IgD-negative memory B cell (primary cell): Measurements from ENCODE around the gene THEMIS. TPM values are rescaled to one million over a fixed set of nuclear protein-coding genes. Genes with fewer than 3 reads are reported as not detected.
"Not testable (repeated sequence)": the region's sequence is repeated elsewhere in the genome, so short reads cannot be mapped to it uniquely, and the experiment has no call there.

Source experiments
- H3K27ac Mint-ChIP-seq, 3 donors: one replicate each; pipeline ENCODE4 v1.8.0; 2020 to 2022; ENCODE audit warnings: mild to moderate bottlenecking in 3 of 3, mixed read lengths in 3 of 3, moderate library complexity in 1 of 3
- H3K27me3 Mint-ChIP-seq: one replicate; pipeline ENCODE4 v1.8.0; 2021; ENCODE audit warnings: mixed read lengths
- H3K36me3 Mint-ChIP-seq: one replicate; pipeline ENCODE4 v1.8.0; 2020; ENCODE audit warnings: mild to moderate bottlenecking, mixed read lengths
- H3K4me1 Mint-ChIP-seq, 3 donors: one replicate each; pipeline ENCODE4 v1.8.0; 2020 to 2022; ENCODE audit warnings: mixed read lengths in 3 of 3, mild to moderate bottlenecking in 1 of 3
- H3K4me3 Mint-ChIP-seq, 4 donors: one replicate each; pipeline ENCODE4 v1.8.0; 2020 to 2022; ENCODE audit warnings: mild to moderate bottlenecking in 4 of 4, mixed read lengths in 4 of 4, moderate library complexity in 3 of 4
- H3K9me3 Mint-ChIP-seq, 3 donors: one replicate each; pipeline ENCODE4 v1.8.0; 2020 to 2021; ENCODE audit warnings: mixed read lengths in 3 of 3, mild to moderate bottlenecking in 1 of 3
- polyA plus RNA-seq: library from polyadenylated mRNA; unstranded; fragments of 300-500 nt; fragmentation: Illumina TruSeq; gene quantifications from one replicate; pipeline ENCODE4 v1.2.3, GENCODE V29; 2021

THEMIS gene
- polyA plus RNA-seq, 1 donor from 2014 or later = 2.3 TPM

DNA sequence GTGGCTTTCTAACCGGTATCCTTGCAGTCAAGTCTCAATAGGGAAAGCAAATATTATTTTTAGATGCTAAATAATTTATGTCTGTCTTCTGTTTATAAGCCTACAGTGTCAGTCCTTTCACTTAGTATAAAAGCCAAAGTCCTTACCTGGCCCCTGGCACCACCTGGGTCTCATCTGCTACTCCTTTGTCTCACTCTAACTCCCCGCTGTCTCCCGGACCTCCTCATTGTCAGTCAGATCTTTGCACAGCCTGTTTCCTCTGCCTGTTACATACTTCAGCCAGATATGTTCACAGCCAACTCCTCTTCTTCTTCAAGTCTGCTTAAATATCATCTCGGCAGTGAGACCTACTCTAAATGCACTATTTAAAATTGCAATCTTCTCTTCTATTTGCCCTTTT is 84.2 kb downstream of the THEMIS start:
- Mint-ChIP-seq H3K4me1 (no peaks in the 10 kb centered on the region), H3K27ac (no peak overlapping the region), H3K9me3 (no peaks in the 10 kb centered on the region), H3K4me3 (no peak overlapping the region), H3K27me3 (no peaks in the 10 kb centered on the region), H3K36me3 (no peaks in the 10 kb centered on the region)

DNA sequence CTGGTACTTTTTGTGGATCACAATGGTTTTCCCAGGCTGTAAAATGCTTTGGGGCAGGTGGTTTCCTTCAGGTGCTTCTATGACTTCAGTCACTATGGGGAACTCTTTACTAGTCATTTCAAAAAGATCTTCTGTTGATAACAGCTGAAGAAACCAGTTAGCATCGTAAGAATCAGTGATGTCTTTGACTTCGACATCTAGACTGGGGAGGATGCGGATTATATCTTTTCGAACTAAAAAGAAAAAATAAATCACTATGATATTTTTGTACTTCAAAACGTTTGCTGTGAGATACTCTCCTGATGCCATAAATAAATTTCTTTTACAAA is 87.2 kb downstream of the THEMIS start:
- no peaks in the 10 kb centered on the region for H3K4me1 Mint-ChIP-seq
- H3K4me3 Mint-ChIP-seq = no peak overlapping the region
- H3K9me3 Mint-ChIP-seq = no peaks in the 10 kb centered on the region
- H3K27ac Mint-ChIP-seq = no peak overlapping the region
- no peaks in the 10 kb centered on the region for H3K36me3 Mint-ChIP-seq
- no peaks in the 10 kb centered on the region for H3K27me3 Mint-ChIP-seq

DNA sequence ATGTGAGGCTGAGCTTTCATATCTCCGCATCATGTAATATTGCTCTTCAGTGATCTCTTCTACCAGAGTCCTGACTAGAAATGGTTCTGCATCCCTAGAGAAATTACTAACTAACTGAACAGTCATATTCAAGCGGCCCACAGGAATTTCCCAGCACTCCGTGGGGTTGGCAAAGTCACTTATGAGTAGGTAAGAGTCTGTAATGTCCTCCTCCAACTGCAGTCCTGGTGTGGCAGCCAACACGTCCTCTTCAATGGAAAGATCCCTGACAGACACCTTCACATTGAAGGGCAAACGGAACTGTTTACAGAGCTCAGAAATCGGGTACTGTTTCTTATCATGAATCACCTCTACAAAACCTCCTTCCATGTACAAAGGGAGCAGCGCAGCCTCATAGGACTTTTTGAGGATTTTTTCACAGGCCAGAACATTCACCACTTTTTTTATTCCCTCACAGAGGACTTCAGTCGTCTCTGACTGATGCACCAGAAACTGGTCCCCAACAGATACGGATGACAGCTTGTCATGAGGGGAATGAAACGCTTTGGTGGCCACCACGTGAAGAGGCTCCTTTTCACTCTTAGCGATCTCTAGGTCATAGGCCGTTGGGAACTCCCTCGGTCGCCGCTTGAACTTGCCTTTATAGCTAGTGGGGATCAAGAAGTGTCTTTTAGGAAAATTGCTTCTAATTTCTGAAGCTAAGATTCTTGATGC is 87.7 kb downstream of the THEMIS start:
- Mint-ChIP-seq H3K27me3 (no peaks in the 10 kb centered on the region), H3K36me3 (no peaks in the 10 kb centered on the region), H3K4me3 (no peak overlapping the region), H3K27ac (no peak overlapping the region), H3K9me3 (no peaks in the 10 kb centered on the region), H3K4me1 (no peaks in the 10 kb centered on the region)

DNA sequence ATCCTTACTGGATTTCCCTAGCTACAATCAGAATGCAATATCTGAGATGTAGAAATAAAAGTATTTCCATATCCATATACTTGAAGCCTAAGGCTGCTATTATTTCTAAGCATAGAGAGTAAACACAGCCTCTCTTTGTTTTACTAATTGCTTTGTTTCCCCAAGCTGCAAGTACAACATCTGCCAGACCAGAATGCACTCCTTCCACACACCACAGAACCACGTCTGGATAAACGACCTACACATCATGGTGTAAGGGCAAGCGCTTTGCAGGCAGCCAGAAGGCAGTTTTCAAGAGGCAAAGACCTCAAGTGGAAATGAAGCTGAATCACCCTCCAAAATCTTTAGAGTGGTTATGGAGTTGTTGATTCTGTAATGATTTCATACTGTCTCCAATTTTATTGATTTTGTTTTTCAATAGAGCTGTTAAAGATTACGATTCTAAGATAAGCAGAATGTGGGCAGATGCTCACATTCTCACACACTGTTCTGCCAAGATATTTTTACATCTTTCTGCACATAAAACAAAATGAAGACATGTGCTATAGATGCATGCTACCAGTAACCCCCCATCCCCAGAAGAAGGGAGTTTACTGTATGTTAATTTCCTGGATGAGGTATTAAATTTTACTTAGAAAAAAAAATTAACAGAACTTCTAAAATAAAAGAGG is 88.8 kb downstream of the THEMIS start:
- no peaks in the 10 kb centered on the region for H3K27me3 Mint-ChIP-seq
- H3K27ac Mint-ChIP-seq = no peak overlapping the region
- H3K36me3 Mint-ChIP-seq = no peaks in the 10 kb centered on the region
- H3K4me1 Mint-ChIP-seq = no peaks in the 10 kb centered on the region
- H3K4me3 Mint-ChIP-seq = no peak overlapping the region
- peaks cover 0 to 2% (median 0%) of the 10 kb centered on the region in 3 donors for H3K9me3 Mint-ChIP-seq

DNA sequence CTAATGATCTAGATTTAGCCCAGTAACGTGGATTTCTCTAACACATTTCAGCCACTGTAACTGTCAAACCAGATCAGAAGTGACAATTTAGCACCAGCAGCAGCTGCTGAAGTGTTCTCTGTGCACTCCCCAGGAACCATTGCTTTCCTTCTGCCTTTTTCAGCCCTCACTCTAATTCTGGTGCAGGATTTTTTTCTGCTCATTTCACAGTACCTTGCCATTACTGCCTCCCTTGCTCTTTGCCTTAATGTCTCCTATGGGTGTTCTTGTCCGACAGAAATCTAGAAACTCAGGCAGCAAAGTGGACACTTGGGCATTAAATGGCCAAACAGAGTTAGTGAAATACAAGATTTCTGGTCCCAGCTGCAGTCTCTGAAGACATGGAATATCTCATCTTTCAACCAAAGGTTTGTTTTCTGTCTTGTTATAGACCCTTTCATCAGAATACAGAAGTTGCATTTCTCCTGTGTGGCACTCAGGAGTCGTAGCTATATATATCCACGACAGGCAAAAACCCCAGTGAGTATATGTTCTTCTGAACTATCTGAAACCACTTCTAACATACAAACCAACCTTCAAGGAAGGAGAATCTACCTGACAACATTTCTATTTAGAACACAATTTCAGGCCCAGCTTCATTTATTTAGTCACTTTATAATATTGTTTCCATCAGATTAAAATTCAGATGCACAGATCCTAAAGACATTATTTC is 92.9 kb downstream of the THEMIS start:
- peaks cover 0 to 2% (median 0%) of the 10 kb centered on the region in 3 donors for H3K9me3 Mint-ChIP-seq
- no peak overlapping the region for H3K4me3 Mint-ChIP-seq
- H3K4me1 Mint-ChIP-seq = no peaks in the 10 kb centered on the region
- no peaks in the 10 kb centered on the region for H3K36me3 Mint-ChIP-seq
- H3K27me3 Mint-ChIP-seq = peaks cover 1% of the 10 kb centered on the region
- no peak overlapping the region for H3K27ac Mint-ChIP-seq

DNA sequence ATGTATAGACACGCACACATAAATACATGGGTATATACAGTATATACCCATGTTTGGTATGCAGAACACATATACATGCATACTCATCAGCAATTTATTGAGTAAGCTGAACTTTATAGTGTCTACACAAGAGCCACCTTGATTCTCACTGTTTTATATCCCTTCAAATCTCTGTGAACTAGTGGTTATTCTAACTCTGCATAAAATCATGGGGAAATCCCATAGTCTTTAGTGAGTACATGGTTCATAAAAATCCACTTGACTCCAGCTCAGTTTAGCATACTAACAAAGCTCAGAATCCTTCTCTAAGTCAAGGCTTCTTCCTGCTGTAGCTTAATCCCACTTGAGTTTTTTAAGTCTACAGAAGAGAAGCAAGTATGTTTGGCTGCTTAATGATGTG is 104.1 kb downstream of the THEMIS start:
- Mint-ChIP-seq H3K4me3 (no peak overlapping the region), H3K36me3 (no peaks in the 10 kb centered on the region), H3K27me3 (no peaks in the 10 kb centered on the region), H3K27ac (no peak overlapping the region), H3K9me3 (peaks cover 0 to 2% (median 0%) of the 10 kb centered on the region in 3 donors), H3K4me1 (peaks cover 0 to 4% (median 0%) of the 10 kb centered on the region in 3 donors)

DNA sequence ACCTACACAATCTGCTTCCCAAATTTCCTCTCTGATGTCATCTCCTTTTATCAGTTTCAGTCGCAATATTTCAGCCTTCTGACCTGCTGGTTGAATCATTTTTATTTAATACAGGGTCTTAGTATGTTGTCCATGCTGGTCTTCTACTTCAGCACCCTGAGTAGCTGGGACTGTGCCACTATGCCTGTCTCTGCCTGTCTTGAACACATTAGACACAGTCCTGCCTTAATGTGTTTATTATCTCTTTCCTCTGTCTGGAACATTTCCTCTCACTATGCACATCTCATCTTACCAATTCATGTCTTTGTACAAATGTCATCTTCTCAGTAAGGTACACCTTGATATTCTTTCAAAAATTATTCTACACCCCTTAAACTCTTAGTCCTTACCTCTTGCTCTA is 106.5 kb downstream of the THEMIS start:
- Mint-ChIP-seq H3K27me3 (no peaks in the 10 kb centered on the region), H3K27ac (no peak overlapping the region), H3K36me3 (no peaks in the 10 kb centered on the region), H3K4me1 (no peaks in the 10 kb centered on the region), H3K4me3 (no peak overlapping the region), H3K9me3 (peaks cover 0 to 2% (median 2%) of the 10 kb centered on the region in 3 donors)

DNA sequence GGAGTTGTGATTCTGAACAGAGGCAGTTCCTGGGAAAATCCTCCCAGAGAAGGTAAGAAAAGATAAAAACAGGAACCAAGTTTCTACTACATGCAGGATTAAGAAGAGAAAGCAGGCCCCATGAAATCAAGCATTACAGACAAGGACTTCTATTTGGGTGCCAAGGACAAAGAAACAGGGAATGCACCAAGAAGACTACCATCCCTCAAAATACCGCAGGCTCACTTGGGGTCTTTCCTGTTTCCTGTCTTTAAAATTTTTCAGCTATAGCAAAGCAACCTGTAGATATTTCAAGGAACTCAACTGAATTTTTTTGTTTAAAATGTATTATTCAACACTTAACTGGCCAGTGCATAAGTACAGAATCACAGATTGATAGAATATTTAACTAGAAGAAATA is 107.5 kb downstream of the THEMIS start:
- no peak overlapping the region for H3K27ac Mint-ChIP-seq
- H3K4me3 Mint-ChIP-seq = no peak overlapping the region
- H3K9me3 Mint-ChIP-seq = peaks cover 0 to 2% (median 0%) of the 10 kb centered on the region in 3 donors
- H3K27me3 Mint-ChIP-seq = no peaks in the 10 kb centered on the region
- H3K4me1 Mint-ChIP-seq = no peaks in the 10 kb centered on the region
- no peaks in the 10 kb centered on the region for H3K36me3 Mint-ChIP-seq

DNA sequence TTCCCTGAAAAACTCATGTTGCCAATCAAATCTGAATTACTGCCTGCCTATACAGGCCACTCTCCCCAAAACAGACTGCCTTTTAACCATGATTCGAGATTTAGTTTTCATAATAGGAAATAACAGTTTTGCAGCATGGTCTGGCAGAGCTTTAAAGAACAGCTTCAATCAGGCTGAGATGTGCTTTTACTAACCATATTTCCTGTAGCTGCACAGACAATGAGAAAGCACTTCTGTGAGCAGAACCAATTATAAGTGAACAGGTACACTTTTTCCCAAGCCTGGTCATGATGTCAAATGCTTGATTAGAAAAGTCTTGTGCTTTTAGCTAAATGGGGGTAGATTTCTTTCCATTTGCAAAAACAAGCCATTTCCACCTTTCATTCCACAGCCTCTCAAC is 108.2 kb downstream of the THEMIS start:
- H3K9me3 Mint-ChIP-seq = peaks cover 0 to 2% (median 0%) of the 10 kb centered on the region in 3 donors
- no peak overlapping the region for H3K4me3 Mint-ChIP-seq
- H3K4me1 Mint-ChIP-seq = no peaks in the 10 kb centered on the region
- H3K27ac Mint-ChIP-seq = no peak overlapping the region
- H3K27me3 Mint-ChIP-seq = no peaks in the 10 kb centered on the region
- H3K36me3 Mint-ChIP-seq = no peaks in the 10 kb centered on the region

DNA sequence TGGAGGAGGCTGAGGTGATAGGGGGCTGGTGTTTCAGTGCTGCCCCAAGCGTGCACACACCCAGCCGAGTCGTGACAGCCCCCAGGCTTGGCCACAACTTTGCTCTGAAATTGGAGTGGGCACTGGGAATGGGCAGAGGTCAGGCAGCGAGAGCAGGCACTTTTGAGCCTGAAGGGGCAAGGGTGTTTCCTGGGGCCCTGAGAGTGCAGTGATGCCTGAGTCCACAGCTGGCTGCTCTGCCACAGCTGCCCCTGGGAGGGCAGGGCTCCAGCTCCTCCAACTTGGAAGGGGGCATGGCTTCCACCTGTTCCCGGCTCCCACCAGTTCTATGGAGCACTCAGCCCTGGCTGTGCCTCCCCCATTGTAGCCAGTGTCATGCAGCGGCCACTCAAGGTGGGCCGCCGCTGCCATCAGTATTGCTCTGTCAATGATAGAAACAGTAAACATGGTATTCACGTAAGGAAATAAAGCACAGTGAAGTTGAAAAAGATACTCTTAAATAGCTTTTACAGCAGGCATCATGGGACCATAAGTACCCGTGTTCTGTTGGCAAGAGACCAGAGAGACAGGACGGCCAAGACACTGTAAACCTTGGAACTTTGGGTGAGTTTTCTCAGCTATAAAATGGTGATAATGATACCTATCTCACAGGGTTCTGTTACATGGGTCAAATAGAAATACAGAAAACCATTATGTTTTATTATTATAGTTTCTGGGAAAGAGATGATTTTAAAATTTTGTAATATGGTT is 108.9 kb downstream of the THEMIS start:
- Mint-ChIP-seq H3K27ac (no peak overlapping the region), H3K4me1 (no peaks in the 10 kb centered on the region), H3K27me3 (no peaks in the 10 kb centered on the region), H3K9me3 (peaks cover 0 to 2% (median 0%) of the 10 kb centered on the region in 3 donors), H3K4me3 (no peak overlapping the region), H3K36me3 (no peaks in the 10 kb centered on the region)

DNA sequence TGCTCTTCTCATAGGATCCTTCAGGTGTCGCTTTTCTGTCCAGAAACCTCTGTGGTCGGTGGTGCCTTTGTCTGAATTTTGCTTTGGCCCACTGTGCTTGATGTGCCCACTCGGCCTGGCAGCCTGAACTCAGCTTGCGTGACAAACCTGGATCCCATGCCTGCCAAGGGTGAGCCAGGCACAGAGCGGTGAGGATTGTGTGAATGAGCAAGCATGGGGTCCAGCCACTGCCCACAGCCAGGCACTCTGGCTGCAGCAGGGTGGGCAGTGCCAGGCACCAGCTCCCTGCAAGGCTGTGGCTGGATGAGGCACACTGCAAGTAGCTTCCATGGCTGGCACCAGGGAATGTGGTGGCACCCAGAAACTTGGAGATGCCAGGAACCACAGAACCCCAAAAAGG is 110.3 kb downstream of the THEMIS start:
- Mint-ChIP-seq H3K9me3 (peaks cover 0 to 2% (median 0%) of the 10 kb centered on the region in 3 donors), H3K27me3 (no peaks in the 10 kb centered on the region), H3K4me3 (no peak overlapping the region), H3K27ac (no peak overlapping the region), H3K36me3 (no peaks in the 10 kb centered on the region), H3K4me1 (no peaks in the 10 kb centered on the region)

DNA sequence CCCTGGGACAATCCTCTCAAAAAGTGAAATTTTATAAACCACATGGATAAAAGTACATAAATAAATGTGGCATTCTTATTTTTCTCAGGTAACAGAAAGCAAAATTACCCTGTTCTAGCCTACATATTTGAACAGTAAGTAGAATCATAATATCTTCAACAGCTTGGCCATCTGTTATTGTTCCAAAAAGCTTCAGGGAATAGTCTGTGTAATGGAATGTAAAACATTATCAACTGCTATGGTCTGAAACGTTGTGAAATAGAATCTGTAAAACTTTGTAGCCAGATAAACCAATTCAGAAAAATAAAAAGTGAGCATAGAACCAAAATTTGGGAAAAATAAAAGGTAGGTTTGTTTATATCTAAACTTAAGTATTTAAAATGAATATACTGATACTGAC is 114.7 kb downstream of the THEMIS start:
- Mint-ChIP-seq H3K4me3 (no peak overlapping the region), H3K4me1 (no peaks in the 10 kb centered on the region), H3K27me3 (no peaks in the 10 kb centered on the region), H3K9me3 (peaks cover 0 to 2% (median 0%) of the 10 kb centered on the region in 3 donors), H3K36me3 (no peaks in the 10 kb centered on the region), H3K27ac (no peak overlapping the region)

DNA sequence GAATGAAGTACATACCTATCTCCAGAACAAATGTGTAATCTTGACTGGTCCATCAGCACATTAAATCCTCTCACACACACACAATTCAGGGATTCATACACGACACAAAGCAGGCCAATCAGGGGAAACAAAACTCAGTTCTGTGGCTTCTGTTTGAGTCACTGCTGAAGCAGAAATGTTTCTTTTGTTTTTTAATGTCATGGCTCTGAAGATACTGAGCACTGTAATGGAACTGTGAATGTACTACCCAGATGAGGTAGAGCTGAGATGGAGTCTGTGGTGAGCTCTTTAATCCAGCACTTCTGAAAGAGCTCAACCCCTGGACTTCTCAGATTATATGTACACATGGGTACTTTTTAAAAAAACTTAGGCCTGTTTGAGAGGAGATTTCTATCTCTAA is 116.4 kb downstream of the THEMIS start:
- H3K27ac Mint-ChIP-seq = no peak overlapping the region
- H3K4me1 Mint-ChIP-seq = no peaks in the 10 kb centered on the region
- no peaks in the 10 kb centered on the region for H3K27me3 Mint-ChIP-seq
- H3K36me3 Mint-ChIP-seq = no peaks in the 10 kb centered on the region
- no peaks in the 10 kb centered on the region for H3K9me3 Mint-ChIP-seq
- H3K4me3 Mint-ChIP-seq = no peak overlapping the region

DNA sequence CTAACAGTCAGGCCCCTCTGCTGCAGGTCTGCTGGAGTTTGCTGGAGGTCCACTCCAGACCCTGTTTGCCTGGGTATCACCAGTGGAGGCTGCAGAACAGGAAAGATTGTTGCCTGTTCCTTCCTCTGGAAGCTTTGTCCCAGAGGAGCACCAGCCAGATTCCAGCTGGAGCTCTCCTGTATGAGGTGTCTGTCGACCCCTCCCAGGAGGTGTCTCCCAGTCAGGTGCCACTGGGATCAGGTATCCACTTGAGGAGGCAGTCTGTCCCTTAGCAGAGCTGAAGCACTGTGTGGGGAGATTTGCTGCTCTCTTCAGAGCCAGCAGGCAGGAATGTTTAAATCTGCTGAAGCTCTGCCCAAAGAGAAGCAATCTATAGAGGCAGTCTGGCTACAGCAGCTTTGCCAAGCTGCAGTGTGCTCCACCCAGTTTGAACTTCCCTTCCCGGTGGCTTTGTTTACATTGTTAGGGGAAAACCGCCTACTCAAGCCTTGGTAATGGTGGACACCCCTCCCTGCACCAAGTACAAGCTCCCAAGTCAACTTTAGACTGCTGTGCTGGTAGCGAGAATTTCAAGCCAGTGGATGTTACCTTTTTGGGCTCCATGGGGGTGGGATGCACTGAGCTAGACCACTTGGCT is 119.1 kb downstream of the THEMIS start:
- not testable (repeated sequence) for H3K9me3 Mint-ChIP-seq, H3K36me3 Mint-ChIP-seq, H3K4me3 Mint-ChIP-seq, H3K4me1 Mint-ChIP-seq, H3K27me3 Mint-ChIP-seq, H3K27ac Mint-ChIP-seq

DNA sequence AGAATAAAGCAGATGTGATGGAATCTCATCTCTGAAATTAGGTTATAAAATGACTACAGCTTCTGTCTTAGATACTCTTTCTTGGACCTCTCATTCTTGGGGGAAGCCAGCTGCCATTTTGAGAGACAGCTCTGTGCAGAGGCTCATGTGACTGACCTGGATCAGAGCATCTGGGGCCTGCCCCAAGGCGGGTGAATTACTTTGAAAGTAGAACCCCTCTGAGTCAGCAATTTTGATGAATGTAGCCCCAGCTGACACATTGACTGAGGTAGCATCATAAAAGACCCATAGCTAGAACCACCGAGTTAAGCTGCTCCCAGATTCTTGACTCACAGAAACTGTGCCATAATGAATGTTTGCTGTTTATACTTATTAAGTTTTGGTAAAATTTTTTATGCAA is 124.5 kb downstream of the THEMIS start:
- Mint-ChIP-seq H3K27ac (no peak overlapping the region), H3K4me1 (no peaks in the 10 kb centered on the region), H3K4me3 (peak overlapping the region in 1 of 4 donors; percentile 53)

More for the DNA sequence above, 124.5 kb downstream of the THEMIS start:
- H3K27me3 Mint-ChIP-seq = no peaks in the 10 kb centered on the region
- no peaks in the 10 kb centered on the region for H3K9me3 Mint-ChIP-seq
- no peaks in the 10 kb centered on the region for H3K36me3 Mint-ChIP-seq
